Measurements from ENCODE around the gene MTERF4.

MTERF4 gene

GRCh38 chr2:241128266-241128665 is 26.2 kb upstream of the MTERF4 start:
- DNase-seq: no peak
- Mint-ChIP-seq H3K9me3 (no peaks in the 10 kb centered on the region), H3K4me3 (peak overlapping the region in 1 of 2 donors; percentile 44), H3K36me3 (ENCODE audit: insufficient read depth) (peaks cover 12% of the 10 kb centered on the region), H3K4me1 (ENCODE audit: low read depth in 2 of 2) (peaks cover 11 to 14% of the 10 kb centered on the region in 2 donors), H3K27ac (peak overlapping the region; percentile 95 to 97), H3K27me3 (no peaks in the 10 kb centered on the region)
- ATAC-seq (replicated peaks): no peak

- peaks cover 5% of the 10 kb centered on the region for H3K36me3 Mint-ChIP-seq (ENCODE audit: insufficient read depth)
- no peaks in the 10 kb centered on the region for H3K9me3 Mint-ChIP-seq
- no peaks in the 10 kb centered on the region for H3K27me3 Mint-ChIP-seq
- H3K4me3 Mint-ChIP-seq: no peak overlapping the region
- peaks cover 11 to 14% of the 10 kb centered on the region in 2 donors for H3K4me1 Mint-ChIP-seq (ENCODE audit: low read depth in 2 of 2)
- no peak for DNase-seq
- no peak overlapping the region for H3K27ac Mint-ChIP-seq
- no peak for ATAC-seq (replicated peaks)
Measured at GRCh38 chr2:241126771-241127202, 24.7 kb upstream of the MTERF4 start.

GRCh38 chr2:241126201-241126611 is 24.1 kb upstream of the MTERF4 start:
- H3K4me1 Mint-ChIP-seq (ENCODE audit: low read depth in 2 of 2): peaks cover 11 to 14% of the 10 kb centered on the region in 2 donors
- no peak for ATAC-seq (replicated peaks)
- no peak overlapping the region for H3K4me3 Mint-ChIP-seq
- H3K27ac Mint-ChIP-seq: no peak overlapping the region
- H3K27me3 Mint-ChIP-seq: no peaks in the 10 kb centered on the region
- no peaks in the 10 kb centered on the region for H3K9me3 Mint-ChIP-seq
- H3K36me3 Mint-ChIP-seq (ENCODE audit: insufficient read depth): peaks cover 3% of the 10 kb centered on the region
- no peak for DNase-seq

GRCh38 chr2:241125626-241126025 is 23.5 kb upstream of the MTERF4 start:
- Mint-ChIP-seq H3K4me3 (no peak overlapping the region), H3K36me3 (ENCODE audit: insufficient read depth) (peaks cover 3% of the 10 kb centered on the region), H3K27me3 (no peaks in the 10 kb centered on the region), H3K27ac (no peak overlapping the region), H3K9me3 (no peaks in the 10 kb centered on the region), H3K4me1 (ENCODE audit: low read depth in 2 of 2) (peaks cover 11 to 14% of the 10 kb centered on the region in 2 donors)
- ATAC-seq (replicated peaks) (no peak), DNase-seq (no peak)

GRCh38 chr2:241123816-241124536 is 21.9 kb upstream of the MTERF4 start:
- Mint-ChIP-seq H3K9me3 (no peaks in the 10 kb centered on the region), H3K4me1 (ENCODE audit: low read depth in 2 of 2) (peaks cover 11% of the 10 kb centered on the region in 2 donors), H3K36me3 (ENCODE audit: insufficient read depth) (peaks cover 3% of the 10 kb centered on the region), H3K27ac (no peak overlapping the region), H3K4me3 (no peak overlapping the region), H3K27me3 (no peaks in the 10 kb centered on the region)
- ATAC-seq (replicated peaks) (peak; percentile 68), DNase-seq (no peak)

- ATAC-seq (replicated peaks): no peak
- Mint-ChIP-seq H3K27me3 (no peaks in the 10 kb centered on the region), H3K9me3 (no peaks in the 10 kb centered on the region), H3K27ac (no peak overlapping the region), H3K4me1 (ENCODE audit: low read depth in 2 of 2) (peaks cover 3% of the 10 kb centered on the region in 2 donors), H3K36me3 (ENCODE audit: insufficient read depth) (no peaks in the 10 kb centered on the region), H3K4me3 (no peak overlapping the region)
- no peak for DNase-seq
Measured at GRCh38 chr2:241122376-241123002, 20.4 kb upstream of the MTERF4 start.

- DNase-seq (no peak), ATAC-seq (replicated peaks) (no peak)
- H3K9me3 Mint-ChIP-seq: no peaks in the 10 kb centered on the region
- H3K4me3 Mint-ChIP-seq: no peak overlapping the region
- no peaks in the 10 kb centered on the region for H3K27me3 Mint-ChIP-seq
- H3K4me1 Mint-ChIP-seq (ENCODE audit: low read depth in 2 of 2): peaks cover 5 to 7% of the 10 kb centered on the region in 2 donors
- H3K27ac Mint-ChIP-seq: no peak overlapping the region
- H3K36me3 Mint-ChIP-seq (ENCODE audit: insufficient read depth): peaks cover 4% of the 10 kb centered on the region
Measured at GRCh38 chr2:241121008-241121407, 18.9 kb upstream of the MTERF4 start.

- H3K9me3 Mint-ChIP-seq: no peaks in the 10 kb centered on the region
Measured at GRCh38 chr2:241120440-241120839, 18.4 kb upstream of the MTERF4 start.

GRCh38 chr2:241118737-241119505 is 16.8 kb upstream of the MTERF4 start:
- Mint-ChIP-seq H3K27me3 (no peaks in the 10 kb centered on the region), H3K27ac (no peak overlapping the region), H3K4me1 (ENCODE audit: low read depth in 2 of 2) (peaks cover 5 to 7% of the 10 kb centered on the region in 2 donors), H3K36me3 (ENCODE audit: insufficient read depth) (peaks cover 4% of the 10 kb centered on the region), H3K4me3 (no peak overlapping the region), H3K9me3 (no peaks in the 10 kb centered on the region)
- DNase-seq (no peak), ATAC-seq (replicated peaks) (no peak)

More at GRCh38 chr2:241120440-241120839, 18.4 kb upstream of the MTERF4 start:
- H3K4me3 Mint-ChIP-seq: no peak overlapping the region
- ATAC-seq (replicated peaks) (no peak), DNase-seq (no peak)
- peaks cover 5 to 7% of the 10 kb centered on the region in 2 donors for H3K4me1 Mint-ChIP-seq (ENCODE audit: low read depth in 2 of 2)
- no peak overlapping the region for H3K27ac Mint-ChIP-seq
- peaks cover 4% of the 10 kb centered on the region for H3K36me3 Mint-ChIP-seq (ENCODE audit: insufficient read depth)
- no peaks in the 10 kb centered on the region for H3K27me3 Mint-ChIP-seq

- peak overlapping the region; percentile 66 for H3K27ac Mint-ChIP-seq
- peaks cover 11 to 19% of the 10 kb centered on the region in 2 donors for H3K4me1 Mint-ChIP-seq (ENCODE audit: low read depth in 2 of 2)
- no peak for DNase-seq
- H3K27me3 Mint-ChIP-seq: no peaks in the 10 kb centered on the region
- H3K4me3 Mint-ChIP-seq: no peak overlapping the region
- ATAC-seq (replicated peaks): no peak
- H3K36me3 Mint-ChIP-seq (ENCODE audit: insufficient read depth): peaks cover 4% of the 10 kb centered on the region
- no peaks in the 10 kb centered on the region for H3K9me3 Mint-ChIP-seq
Measured at GRCh38 chr2:241116606-241117560, 14.8 kb upstream of the MTERF4 start.

GRCh38 chr2:241115361-241115760 is 13.3 kb upstream of the MTERF4 start:
- Mint-ChIP-seq H3K9me3 (no peaks in the 10 kb centered on the region), H3K4me3 (no peak overlapping the region), H3K27ac (no peak overlapping the region), H3K27me3 (no peaks in the 10 kb centered on the region), H3K4me1 (ENCODE audit: low read depth in 2 of 2) (peaks cover 13 to 25% of the 10 kb centered on the region in 2 donors), H3K36me3 (ENCODE audit: insufficient read depth) (peaks cover 4% of the 10 kb centered on the region)
- no peak for ATAC-seq (replicated peaks)
- no peak for DNase-seq

GRCh38 chr2:241114836-241115235 is 12.7 kb upstream of the MTERF4 start:
- DNase-seq: no peak
- H3K36me3 Mint-ChIP-seq (ENCODE audit: insufficient read depth): peaks cover 4% of the 10 kb centered on the region
- no peak for ATAC-seq (replicated peaks)
- H3K27ac Mint-ChIP-seq: no peak overlapping the region
- no peak overlapping the region for H3K4me3 Mint-ChIP-seq
- H3K4me1 Mint-ChIP-seq (ENCODE audit: low read depth in 2 of 2): peaks cover 16 to 30% of the 10 kb centered on the region in 2 donors
- no peaks in the 10 kb centered on the region for H3K9me3 Mint-ChIP-seq
- no peaks in the 10 kb centered on the region for H3K27me3 Mint-ChIP-seq

GRCh38 chr2:241112592-241112991 is 10.5 kb upstream of the MTERF4 start:
- H3K4me1 Mint-ChIP-seq (ENCODE audit: low read depth in 2 of 2): peaks cover 28 to 50% of the 10 kb centered on the region in 2 donors
- ATAC-seq (replicated peaks) (peak; percentile 51), DNase-seq (peak in 2 of 3 experiments; percentile 6 to 25)
- H3K27me3 Mint-ChIP-seq: no peaks in the 10 kb centered on the region
- H3K36me3 Mint-ChIP-seq (ENCODE audit: insufficient read depth): peaks cover 7% of the 10 kb centered on the region
- peak overlapping the region; percentile 81 for H3K4me3 Mint-ChIP-seq
- H3K9me3 Mint-ChIP-seq: no peaks in the 10 kb centered on the region
- peak overlapping the region; percentile 55 to 94 for H3K27ac Mint-ChIP-seq
